K562 (cell line): ENCODE data around the gene SHISA4. TPM values are rescaled to one million over a fixed set of nuclear protein-coding genes. Genes with fewer than 3 reads are reported as not detected.

ENCODE experiments used
- BRF1 ChIP-seq: IDR thresholded peaks from 3 replicates; pipeline ENCODE4 v1.6.1; 2011; ENCODE audit warnings: borderline replicate concordance, mild to moderate bottlenecking; ENCODE audit not compliant: insufficient read length; ENCODE audit errors: extremely low read depth
- C11orf30 ChIP-seq: fragments of 450-650 bp; IDR thresholded peaks from 2 replicates; pipeline ENCODE4 v1.6.1; 2016; ENCODE audit warnings: low read depth, mild to moderate bottlenecking
- CBX5 ChIP-seq: IDR thresholded peaks from 2 replicates; pipeline ENCODE4 v1.6.1; 2014; ENCODE audit warnings: low read depth, borderline replicate concordance
- HEY1 ChIP-seq: fragments of 250-450 bp; sonication (Bioruptor Pico); IDR thresholded peaks from 2 replicates; pipeline ENCODE4 v1.5.0; 2020; ENCODE audit warnings: mild to moderate bottlenecking, moderate library complexity, borderline replicate concordance
- HMG20B ChIP-seq: fragments of 250-450 bp; sonication (Bioruptor Pico); IDR thresholded peaks from 2 replicates; pipeline ENCODE4 v1.5.0; 2021; ENCODE audit warnings: mild to moderate bottlenecking
- HNRNPUL1 ChIP-seq: fragments of 200-400 bp; formaldehyde crosslinking; IDR thresholded peaks from 2 replicates; pipeline ENCODE4 v1.6.1; 2017; ENCODE audit warnings: low read length
- ILK ChIP-seq: fragments of 450-650 bp; IDR thresholded peaks from 2 replicates; pipeline ENCODE4 v1.6.1; 2016; ENCODE audit warnings: missing genetic modification characterization, low read depth, mild to moderate bottlenecking, missing compliant biosample characterization, moderate library complexity, borderline replicate concordance
- KAT2B ChIP-seq: IDR thresholded peaks from one replicate; pipeline ENCODE4 v1.6.1; 2012; ENCODE audit warnings: low read depth, mild to moderate bottlenecking, control low read depth, inconsistent platforms, low read length, moderate library complexity
- NCOA4 ChIP-seq: fragments of 450-650 bp; IDR thresholded peaks from 2 replicates; pipeline ENCODE4 v1.6.1; 2018; ENCODE audit warnings: mild to moderate bottlenecking; ENCODE audit not compliant: partially characterized antibody
- SOX6 ChIP-seq: fragments of 450-650 bp; IDR thresholded peaks from 2 replicates; pipeline ENCODE4 v1.6.1; 2014; ENCODE audit warnings: mild to moderate bottlenecking
- STAG1 ChIP-seq: sonication (generic); formaldehyde crosslinking; IDR thresholded peaks from 2 replicates; pipeline ENCODE4 v1.5.0; 2020; ENCODE audit warnings: missing genetic modification reagents, borderline replicate concordance
- ZNF263 ChIP-seq: sonication (generic); formaldehyde crosslinking; IDR thresholded peaks from 2 replicates; pipeline ENCODE4 v1.8.0; 2022; ENCODE audit warnings: mild to moderate bottlenecking, missing genetic modification reagents, borderline replicate concordance
- ZNF551 ChIP-seq: fragments of 250-450 bp; sonication (Bioruptor Pico); IDR thresholded peaks from 2 replicates; pipeline ENCODE4 v1.5.0; 2021; ENCODE audit warnings: mild to moderate bottlenecking, moderate library complexity
- ZNF561 ChIP-seq: fragments of 450-650 bp; formaldehyde crosslinking; conservative IDR thresholded peaks from 2 replicates; pipeline ENCODE4 v1.4.0; 2020; ENCODE audit warnings: mild to moderate bottlenecking, moderate library complexity
- ZNF695 ChIP-seq: fragments of 450-650 bp; formaldehyde crosslinking; IDR thresholded peaks from 2 replicates; pipeline ENCODE4 v1.4.0; 2020; ENCODE audit warnings: mild to moderate bottlenecking, moderate library complexity
- polyA plus RNA-seq, 8 experiments: library from polyadenylated mRNA; depleted of rRNA in 4 of 8; stranded (reverse) in 5 of 8; unstranded in 3 of 8; fragments of >200 nt; fragmentation: Nextera tagmentation in 2 of 8; fragmentation: Illumina TruSeq in 1 of 8; extraction: Ambion mirVana in 2 of 8; extraction: Trizol in 1 of 8; gene quantifications; 2 replicates each; pipeline versions ENCODE4 v1.2.1 to v1.2.3, GENCODE V29; 2011 to 2014; ENCODE audit warnings: inconsistent platforms in 1 of 8, missing spikeins in 1 of 8
- total RNA-seq, 7 experiments: library from RNA; depleted of rRNA in 6 of 7; stranded (reverse); fragments of >200 nt in 6 of 7; fragmentation: Illumina TruSeq in 2 of 7; extraction: Trizol in 2 of 7; gene quantifications; 2 replicates each; pipeline versions ENCODE4 v1.2.1 to v1.2.3, GENCODE V29; 2011 to 2021; ENCODE audit warnings: low replicate concordance in 1 of 7
- TF ChIP-seq, protein P1 (sequence below): sonication (generic); formaldehyde crosslinking; IDR thresholded peaks from 2 replicates; pipeline ENCODE4 v1.8.1; 2023; ENCODE audit warnings: missing genetic modification reagents, mild to moderate bottlenecking, borderline replicate concordance
- TF ChIP-seq, protein P2 (sequence below): fragments of 250-450 bp; sonication (Bioruptor Pico); IDR thresholded peaks from 2 replicates; pipeline ENCODE4 v1.5.1; 2021; ENCODE audit warnings: mild to moderate bottlenecking

Gene SHISA4
- total and polyA plus RNA-seq, 9 of the 15 experiments (the other 6 are each of a cell fraction or from before 2014, with no cell fraction given) = 0.15 to 0.95 (median 0.68) TPM; not detected in 2

DNA sequence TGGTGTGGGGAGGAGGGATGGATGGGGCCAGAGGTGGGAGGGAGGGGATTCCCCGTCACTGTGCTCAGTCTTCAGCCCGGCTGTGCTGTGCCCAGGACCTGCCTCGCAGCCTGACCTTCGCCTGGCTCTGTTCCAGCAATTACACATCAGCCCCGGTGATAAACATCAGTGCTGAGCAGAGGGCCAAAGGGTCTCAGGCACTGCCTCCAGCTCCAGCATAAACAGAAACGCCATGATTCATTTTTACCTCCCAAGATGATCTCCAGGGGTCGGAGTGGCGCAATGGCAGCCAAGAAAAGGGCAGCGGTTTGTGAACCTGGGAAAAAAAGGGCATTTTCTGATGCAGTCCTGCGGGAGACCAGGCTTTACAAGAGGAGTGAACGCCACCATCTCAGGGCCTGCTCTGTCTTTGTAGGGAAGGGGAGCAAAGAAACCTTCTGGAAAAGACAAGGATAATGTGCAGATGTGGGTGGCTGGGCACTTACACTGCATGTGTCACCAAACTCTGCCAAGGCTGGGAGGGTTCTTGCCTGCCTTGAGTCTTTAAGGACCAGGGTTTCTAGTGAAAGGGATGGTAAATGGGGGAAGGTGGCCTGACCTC is 28.1 kb downstream of the SHISA4 start (continued):
- TF ChIP-seq HMG20B (CRISPR knock-in tag) = no peak
- TF ChIP-seq HNRNPUL1 = no peak
- no peak for TF ChIP-seq ILK (tag)
- TF ChIP-seq ZNF561 (CRISPR knock-in tag) = no peak
- no peak for TF ChIP-seq ZNF695
- 0 out of 2 replicates have a peak, but pooled peaks have one; percentile 18 for TF ChIP-seq CBX5
- no peak for TF ChIP-seq C11orf30
- no peak for TF ChIP-seq STAG1 (CRISPR knock-in tag)
- TF ChIP-seq, protein P1, sequence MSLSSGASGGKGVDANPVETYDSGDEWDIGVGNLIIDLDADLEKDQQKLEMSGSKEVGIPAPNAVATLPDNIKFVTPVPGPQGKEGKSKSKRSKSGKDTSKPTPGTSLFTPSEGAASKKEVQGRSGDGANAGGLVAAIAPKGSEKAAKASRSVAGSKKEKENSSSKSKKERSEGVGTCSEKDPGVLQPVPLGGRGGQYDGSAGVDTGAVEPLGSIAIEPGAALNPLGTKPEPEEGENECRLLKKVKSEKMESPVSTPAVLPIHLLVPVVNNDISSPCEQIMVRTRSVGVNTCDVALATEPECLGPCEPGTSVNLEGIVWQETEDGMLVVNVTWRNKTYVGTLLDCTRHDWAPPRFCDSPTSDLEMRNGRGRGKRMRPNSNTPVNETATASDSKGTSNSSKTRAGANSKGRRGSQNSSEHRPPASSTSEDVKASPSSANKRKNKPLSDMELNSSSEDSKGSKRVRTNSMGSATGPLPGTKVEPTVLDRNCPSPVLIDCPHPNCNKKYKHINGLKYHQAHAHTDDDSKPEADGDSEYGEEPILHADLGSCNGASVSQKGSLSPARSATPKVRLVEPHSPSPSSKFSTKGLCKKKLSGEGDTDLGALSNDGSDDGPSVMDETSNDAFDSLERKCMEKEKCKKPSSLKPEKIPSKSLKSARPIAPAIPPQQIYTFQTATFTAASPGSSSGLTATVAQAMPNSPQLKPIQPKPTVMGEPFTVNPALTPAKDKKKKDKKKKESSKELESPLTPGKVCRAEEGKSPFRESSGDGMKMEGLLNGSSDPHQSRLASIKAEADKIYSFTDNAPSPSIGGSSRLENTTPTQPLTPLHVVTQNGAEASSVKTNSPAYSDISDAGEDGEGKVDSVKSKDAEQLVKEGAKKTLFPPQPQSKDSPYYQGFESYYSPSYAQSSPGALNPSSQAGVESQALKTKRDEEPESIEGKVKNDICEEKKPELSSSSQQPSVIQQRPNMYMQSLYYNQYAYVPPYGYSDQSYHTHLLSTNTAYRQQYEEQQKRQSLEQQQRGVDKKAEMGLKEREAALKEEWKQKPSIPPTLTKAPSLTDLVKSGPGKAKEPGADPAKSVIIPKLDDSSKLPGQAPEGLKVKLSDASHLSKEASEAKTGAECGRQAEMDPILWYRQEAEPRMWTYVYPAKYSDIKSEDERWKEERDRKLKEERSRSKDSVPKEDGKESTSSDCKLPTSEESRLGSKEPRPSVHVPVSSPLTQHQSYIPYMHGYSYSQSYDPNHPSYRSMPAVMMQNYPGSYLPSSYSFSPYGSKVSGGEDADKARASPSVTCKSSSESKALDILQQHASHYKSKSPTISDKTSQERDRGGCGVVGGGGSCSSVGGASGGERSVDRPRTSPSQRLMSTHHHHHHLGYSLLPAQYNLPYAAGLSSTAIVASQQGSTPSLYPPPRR = no peak
- no peak for TF ChIP-seq HEY1
- no peak for TF ChIP-seq ZNF551 (CRISPR knock-in tag)
- TF ChIP-seq BRF1 = no peak
- TF ChIP-seq KAT2B = no peak
- TF ChIP-seq ZNF263 (CRISPR knock-in tag) = peak; percentile 88
- TF ChIP-seq, protein P2, sequence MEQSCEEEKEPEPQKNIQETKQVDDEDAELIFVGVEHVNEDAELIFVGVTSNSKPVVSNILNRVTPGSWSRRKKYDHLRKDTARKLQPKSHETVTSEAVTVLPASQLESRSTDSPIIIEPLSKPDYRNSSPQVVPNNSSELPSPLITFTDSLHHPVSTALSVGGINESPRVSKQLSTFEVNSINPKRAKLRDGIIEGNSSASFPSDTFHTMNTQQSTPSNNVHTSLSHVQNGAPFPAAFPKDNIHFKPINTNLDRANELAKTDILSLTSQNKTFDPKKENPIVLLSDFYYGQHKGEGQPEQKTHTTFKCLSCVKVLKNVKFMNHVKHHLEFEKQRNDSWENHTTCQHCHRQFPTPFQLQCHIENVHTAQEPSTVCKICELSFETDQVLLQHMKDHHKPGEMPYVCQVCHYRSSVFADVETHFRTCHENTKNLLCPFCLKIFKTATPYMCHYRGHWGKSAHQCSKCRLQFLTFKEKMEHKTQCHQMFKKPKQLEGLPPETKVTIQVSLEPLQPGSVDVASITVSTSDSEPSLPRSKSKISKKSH = no peak
- TF ChIP-seq NCOA4 = no peak
- peak; percentile 37; the same call in 1 of the 2 replicates for TF ChIP-seq SOX6
